Heart right ventricle (tissue), 16 donors: ENCODE measurements around the gene HCFC2. TPM values are rescaled to one million over a fixed set of nuclear protein-coding genes. Genes with fewer than 3 reads are reported as not detected.

Experiments
- ATAC-seq, 8 donors: fragments of 200-7000 bp; cut with Tn5 transposase; one replicate each; pipeline ENCODE4 v1.9.1; 2020; ENCODE audit warnings: mild to moderate bottlenecking in 8 of 8, moderate library complexity in 8 of 8, moderate number of reproducible peaks in 1 of 8
- DNase-seq, 2 donors: peaks; one replicate each; pipeline ENCODE4 v3.0.0-alpha.2; 2020
- H3K27ac ChIP-seq, 10 donors: fragments of 200-600 bp; sonication (generic) in 2 of 10; one replicate each; pipeline versions ENCODE4 v1.5.0 to v1.8.0; 2020 to 2022; ENCODE audit warnings: mild to moderate bottlenecking in 3 of 10
- H3K27me3 ChIP-seq, 7 donors: fragments of 200-600 bp; one replicate each; pipeline ENCODE4 v1.8.0; 2021 to 2022; ENCODE audit warnings: mild to moderate bottlenecking in 2 of 7
- H3K36me3 ChIP-seq, 9 donors: fragments of 200-600 bp; sonication (generic) in 1 of 9; one replicate each; pipeline versions ENCODE4 v1.5.0 to v1.8.0; 2020 to 2022; ENCODE audit warnings: mild to moderate bottlenecking in 2 of 9
- H3K4me1 ChIP-seq, 9 donors: fragments of 200-600 bp; sonication (generic) in 1 of 9; one replicate each; pipeline versions ENCODE4 v1.5.0 to v1.8.0; 2020 to 2022; ENCODE audit warnings: mild to moderate bottlenecking in 4 of 9
- H3K4me3 ChIP-seq, 10 donors: fragments of 200-600 bp; sonication (generic) in 2 of 10; one replicate each; pipeline versions ENCODE4 v1.5.0 to v1.8.0; 2020 to 2022; ENCODE audit warnings: mild to moderate bottlenecking in 7 of 10, moderate library complexity in 2 of 10
- H3K9me3 ChIP-seq, 11 donors: fragments of 200-600 bp in 10 of 11; sonication (generic) in 2 of 11; one replicate each; pipeline versions ENCODE4 v1.5.0 to v1.8.0; 2013 to 2022; ENCODE audit warnings: mild to moderate bottlenecking in 2 of 11, control low read depth in 1 of 11, moderate library complexity in 1 of 11
- WGBS, 2 donors: extraction: QIAGEN DNeasy Blood & Tissue Kit; methylation state at CpG; one replicate each; pipeline ENCODE4 v1.1.7; 2013; ENCODE audit warnings: inconsistent platforms in 1 of 2; 5-methylcytosine and 5-hydroxymethylcytosine counted together
- intact Hi-C, 10 donors: fragments of 100-400 bp; cut with DNase I; formaldehyde crosslinking; loops; one replicate each; pipeline versions ENCODE4 v1.11.1 to v1.14.2; 2022
- polyA plus RNA-seq, 2 donors: library from polyadenylated mRNA; stranded (reverse); fragments of 200-250 nt; gene quantifications; one replicate each; pipeline ENCODE4 v1.2.3, GENCODE V29; 2013
- total RNA-seq, 10 donors: library from RNA; stranded (reverse); fragmentation: NEBNext Ultra II Directional in 3 of 10; extraction: Animal tissue kit (Norgen Biotek cat#: 25700) in 3 of 10; gene quantifications; one replicate each; pipeline versions ENCODE4 v1.2.1 to v1.2.4, GENCODE V29; 2021 to 2023
- TF ChIP-seq, protein P1 (sequence below), 9 donors: fragments of 200-600 bp; sonication (generic) in 2 of 9; IDR thresholded peaks; one replicate each; pipeline versions ENCODE4 v1.5.0 to v1.8.0; 2021 to 2022; ENCODE audit warnings: antibody characterized with exemption in 9 of 9, mild to moderate bottlenecking in 5 of 9, moderate library complexity in 1 of 9
- donor health status: Arrhythmogenic right ventricular cardiomyopathy.
- donor health status: ischemic (EF 13 %, LVEDD 7.1; RV severe dilation, severe dysfunction).
- donor health status: healthy with polysubstance abuse.
- donor health status: DM: no; HTN: yes; CAD: no.
- donor health status: DM: no; HTN: no; CAD: no.
- donor health status: ischemic (EF 25% LVEDD 6.9; RV normal size, moderate dysfunction).
- donor health status: ischemic (EF 25% LVEDD 5.7; RV mildly dilated, moderate dysfunction).
- donor health status: healthy.
- donor health status: DM: yes; HTN: yes; CAD: no.
- donor health status: Ischemic cardiomyopathy.
- donor health status: ischemic (EF 35%, LVEDD 5.7; RV mildly dilated, moderate dysfunction).
- donor health status: nonischemic (EF 11% LVEDD 7.7; RV severe dilation, severe dysfunction).
- donor health status: DM: yes; HTN: yes; CAD: no.
- donor health status: PGD.
- donor health status: ischemic (EF 29% LVEDD 5.4; RV normal size, mild dysfunction).
- donor health status: nonischemic (EF 23%, LVEDD 6.1; RV moderate dilation, normal function).

HCFC2 gene
- total and polyA plus RNA-seq, 12 donors: 5.1 to 13.6 (median 11.2) TPM

GRCh38 chr12:104130760-104131159, 66.4 kb downstream of the HCFC2 start:
- WGBS, 2 donors: 77 to 81% methylated on average over 2 of the region's 2 CpGs
- H3K36me3 ChIP-seq: peaks cover 0 to 90% (median 31%) of the 10 kb centered on the region in 9 donors
- intact Hi-C loops: loop anchor here in 1 of 10 donors (10.0 kb wide), 1 partner anchor 174 kb away; the partner anchor contains the start of gene EID3

GRCh38 chr12:104131609-104132008, 67.3 kb downstream of the HCFC2 start:
- no peak overlapping the region for H3K4me3 ChIP-seq
- TF ChIP-seq, protein P1, sequence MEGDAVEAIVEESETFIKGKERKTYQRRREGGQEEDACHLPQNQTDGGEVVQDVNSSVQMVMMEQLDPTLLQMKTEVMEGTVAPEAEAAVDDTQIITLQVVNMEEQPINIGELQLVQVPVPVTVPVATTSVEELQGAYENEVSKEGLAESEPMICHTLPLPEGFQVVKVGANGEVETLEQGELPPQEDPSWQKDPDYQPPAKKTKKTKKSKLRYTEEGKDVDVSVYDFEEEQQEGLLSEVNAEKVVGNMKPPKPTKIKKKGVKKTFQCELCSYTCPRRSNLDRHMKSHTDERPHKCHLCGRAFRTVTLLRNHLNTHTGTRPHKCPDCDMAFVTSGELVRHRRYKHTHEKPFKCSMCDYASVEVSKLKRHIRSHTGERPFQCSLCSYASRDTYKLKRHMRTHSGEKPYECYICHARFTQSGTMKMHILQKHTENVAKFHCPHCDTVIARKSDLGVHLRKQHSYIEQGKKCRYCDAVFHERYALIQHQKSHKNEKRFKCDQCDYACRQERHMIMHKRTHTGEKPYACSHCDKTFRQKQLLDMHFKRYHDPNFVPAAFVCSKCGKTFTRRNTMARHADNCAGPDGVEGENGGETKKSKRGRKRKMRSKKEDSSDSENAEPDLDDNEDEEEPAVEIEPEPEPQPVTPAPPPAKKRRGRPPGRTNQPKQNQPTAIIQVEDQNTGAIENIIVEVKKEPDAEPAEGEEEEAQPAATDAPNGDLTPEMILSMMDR (IDR thresholded peaks at IDR 0.05): no peak
- H3K9me3 ChIP-seq: no peaks in the 10 kb centered on the region
- peak overlapping the region in 3 of 10 donors; percentile 13 to 67 (median 42) for H3K27ac ChIP-seq
- WGBS, 2 donors: 71 to 80% methylated on average over 4 of the region's 4 CpGs
- peaks cover 0 to 82% (median 22%) of the 10 kb centered on the region in 9 donors for H3K36me3 ChIP-seq
- H3K4me1 ChIP-seq: peaks cover 6 to 73% (median 49%) of the 10 kb centered on the region in 9 donors
- no peak for DNase-seq
- intact Hi-C loops: loop anchor here in 1 of 10 donors (10.0 kb wide), 1 partner anchor 173 kb away; the partner anchor contains the start of gene EID3
- peak in 6 of 8 donors; percentile 16 to 58 (median 42) for ATAC-seq
- no peaks in the 10 kb centered on the region for H3K27me3 ChIP-seq

More at GRCh38 chr12:104130760-104131159, 66.4 kb downstream of the HCFC2 start:
- TF ChIP-seq, protein P1 (IDR thresholded peaks at IDR 0.05): no peak
- H3K27me3 ChIP-seq: no peaks in the 10 kb centered on the region
- no peak overlapping the region for H3K27ac ChIP-seq
- ATAC-seq (no peak), DNase-seq (no peak)
- no peaks in the 10 kb centered on the region for H3K9me3 ChIP-seq
- peaks cover 6 to 64% (median 40%) of the 10 kb centered on the region in 9 donors for H3K4me1 ChIP-seq
- H3K4me3 ChIP-seq: no peak overlapping the region

- no peaks in the 10 kb centered on the region for H3K27me3 ChIP-seq
- DNase-seq: peak in 1 of 2 donors; percentile 50
- H3K4me3 ChIP-seq: no peak overlapping the region
- peak; percentile 67 to 91 (median 88) for ATAC-seq
- peaks cover 6 to 77% (median 53%) of the 10 kb centered on the region in 9 donors for H3K4me1 ChIP-seq
- intact Hi-C loops: loop anchor here in 1 of 10 donors (10.0 kb wide), 1 partner anchor 172 kb away; the partner anchor contains the start of gene EID3
- H3K27ac ChIP-seq: peak overlapping the region in 6 of 10 donors; percentile 13 to 67 (median 31)
- H3K36me3 ChIP-seq: peaks cover 0 to 73% (median 20%) of the 10 kb centered on the region in 9 donors
- H3K9me3 ChIP-seq: no peaks in the 10 kb centered on the region
- TF ChIP-seq, protein P1 (IDR thresholded peaks at IDR 0.05): no peak
- WGBS, 2 donors: 32 to 50% methylated on average over 7 of the region's 7 CpGs
Observed at GRCh38 chr12:104132351-104132956, 68.1 kb downstream of the HCFC2 start.

GRCh38 chr12:104133321-104133720, 69.0 kb downstream of the HCFC2 start:
- peaks cover 0 to 64% (median 13%) of the 10 kb centered on the region in 9 donors for H3K36me3 ChIP-seq
- peaks cover 6 to 78% (median 54%) of the 10 kb centered on the region in 9 donors for H3K4me1 ChIP-seq
- intact Hi-C loops: loop anchor here in 1 of 10 donors (10.0 kb wide), 1 partner anchor 171 kb away; the partner anchor contains the start of gene EID3
- no peak overlapping the region for H3K4me3 ChIP-seq
- WGBS, 2 donors: 80 to 87% methylated on average over 5 of the region's 5 CpGs
- TF ChIP-seq, protein P1 (IDR thresholded peaks at IDR 0.05): no peak
- H3K9me3 ChIP-seq: no peaks in the 10 kb centered on the region
- DNase-seq (no peak), ATAC-seq (no peak)
- peak overlapping the region in 1 of 10 donors; percentile 67 for H3K27ac ChIP-seq
- no peaks in the 10 kb centered on the region for H3K27me3 ChIP-seq
